HCT116 (cell line): ENCODE results near the gene SDK1.

Source experiments
- CEBPB ChIP-seq: IDR thresholded peaks from 2 replicates; pipeline ENCODE4 v1.6.1; 2012; ENCODE audit warnings: low read depth
- ELF1 ChIP-seq: IDR thresholded peaks from 2 replicates; pipeline ENCODE4 v1.6.1; 2012; ENCODE audit warnings: low read depth, borderline replicate concordance
- EZH2 ChIP-seq: fragments of 200-600 bp; sonication (generic); IDR thresholded peaks from 2 replicates; pipeline ENCODE4 v1.6.1; 2017; ENCODE audit warnings: antibody characterized with exemption, mixed run types
- EZH2phosphoT487 ChIP-seq: fragments of 200-600 bp; IDR thresholded peaks from 2 replicates; pipeline ENCODE4 v1.6.1; 2018; ENCODE audit warnings: antibody characterized with exemption, borderline replicate concordance
- JUND ChIP-seq: IDR thresholded peaks from 2 replicates; pipeline ENCODE4 v1.6.1; 2012
- POLR2A ChIP-seq: IDR thresholded peaks from 2 replicates; pipeline ENCODE4 v1.7.0; 2011; ENCODE audit warnings: borderline replicate concordance; ENCODE audit not compliant: insufficient read depth, insufficient read length; ENCODE audit errors: extremely low read depth
- SIN3A ChIP-seq: IDR thresholded peaks from 2 replicates; pipeline ENCODE4 v1.6.1; 2012; ENCODE audit warnings: low read depth
- YY1 ChIP-seq: IDR thresholded peaks from 2 replicates; pipeline ENCODE4 v1.6.1; 2011; ENCODE audit warnings: low read length, low read depth, moderate library complexity, mild to moderate bottlenecking; ENCODE audit not compliant: insufficient replicate concordance; ENCODE audit errors: extremely low read depth
- TF ChIP-seq, protein P1 (sequence below), 3 experiments: fragments of 200-600 bp in 1 of 3; sonication (generic) in 1 of 3; IDR thresholded peaks in 2 of 3; conservative IDR thresholded peaks in 1 of 3; 2 replicates each; pipeline ENCODE4 v1.5.1; 2012 to 2017; ENCODE audit warnings: low read depth in 2 of 3, low read length in 2 of 3, antibody characterized with exemption in 1 of 3, borderline replicate concordance in 1 of 3, control low read depth in 1 of 3, mild to moderate bottlenecking in 1 of 3, mixed read lengths in 1 of 3, mixed run types in 1 of 3, moderate library complexity in 1 of 3; ENCODE audit not compliant: insufficient read depth in 1 of 3

GRCh38 chr7:4003503-4003902 is 702.5 kb downstream of the SDK1 start:
- TF ChIP-seq, protein P1, sequence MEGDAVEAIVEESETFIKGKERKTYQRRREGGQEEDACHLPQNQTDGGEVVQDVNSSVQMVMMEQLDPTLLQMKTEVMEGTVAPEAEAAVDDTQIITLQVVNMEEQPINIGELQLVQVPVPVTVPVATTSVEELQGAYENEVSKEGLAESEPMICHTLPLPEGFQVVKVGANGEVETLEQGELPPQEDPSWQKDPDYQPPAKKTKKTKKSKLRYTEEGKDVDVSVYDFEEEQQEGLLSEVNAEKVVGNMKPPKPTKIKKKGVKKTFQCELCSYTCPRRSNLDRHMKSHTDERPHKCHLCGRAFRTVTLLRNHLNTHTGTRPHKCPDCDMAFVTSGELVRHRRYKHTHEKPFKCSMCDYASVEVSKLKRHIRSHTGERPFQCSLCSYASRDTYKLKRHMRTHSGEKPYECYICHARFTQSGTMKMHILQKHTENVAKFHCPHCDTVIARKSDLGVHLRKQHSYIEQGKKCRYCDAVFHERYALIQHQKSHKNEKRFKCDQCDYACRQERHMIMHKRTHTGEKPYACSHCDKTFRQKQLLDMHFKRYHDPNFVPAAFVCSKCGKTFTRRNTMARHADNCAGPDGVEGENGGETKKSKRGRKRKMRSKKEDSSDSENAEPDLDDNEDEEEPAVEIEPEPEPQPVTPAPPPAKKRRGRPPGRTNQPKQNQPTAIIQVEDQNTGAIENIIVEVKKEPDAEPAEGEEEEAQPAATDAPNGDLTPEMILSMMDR (IDR thresholded peaks at IDR 0.05 in 2 of 3, conservative IDR thresholded peaks at IDR 0.05 in 1 of 3; ENCODE audit: borderline replicate concordance in 1 of 3, insufficient read depth in 1 of 3, low read depth in 2 of 3, low read length in 2 of 3): no peak
- TF ChIP-seq CEBPB: no peak
- TF ChIP-seq JUND: no peak
- no peak for TF ChIP-seq POLR2A
- TF ChIP-seq EZH2: no peak
- TF ChIP-seq YY1: no peak
- no peak for TF ChIP-seq SIN3A
- no peak for TF ChIP-seq EZH2phosphoT487
- TF ChIP-seq ELF1: no peak
